HCT116 (cell line): ENCODE measurements around the gene FAM53B. TPM values are rescaled to one million over a fixed set of nuclear protein-coding genes. Genes with fewer than 3 reads are reported as not detected.
A peak's percentile ranks its signal among the peaks of the same experiment; 100 is the strongest.

Experiments
- ATAC-seq: fragments of 200-7000 bp; cut with Tn5 transposase; 2 replicates; pipeline ENCODE4 v1.9.1; 2020; ENCODE audit warnings: mild to moderate bottlenecking, moderate library complexity
- BruUV-seq: library from RNA; stranded (reverse); fragments of 400-500 nt; replicated peaks from 2 replicates; lab custom pipeline; 2021; lab: Mats Ljungman, UMichigan
- CTCF ChIA-PET: fragments of 300-600 bp; sonication (Branson Sonifier 250); formaldehyde crosslinking; loops from one replicate; lab custom pipeline; 2021; ENCODE audit warnings: antibody characterized with exemption; lab: Charles Lee
- POLR2A ChIA-PET: fragments of 300-600, 350-600 bp; sonication (Branson Sonifier 250); formaldehyde crosslinking; loops from one replicate; lab custom pipeline; 2021; ENCODE audit warnings: antibody characterized with exemption; lab: Charles Lee
- RAD21 ChIA-PET, 2 experiments: fragments of 300-600 bp; sonication (Branson Sonifier 250); formaldehyde crosslinking; loops; one replicate each; lab custom pipeline; 2023; ENCODE audit warnings: low total read pairs in 2 of 2; ENCODE audit not compliant: uncharacterized antibody in 2 of 2, unreplicated experiment in 2 of 2, low non-redundant PET in 1 of 2; lab: Charles Lee
- DNase-seq: peaks from one replicate; pipeline ENCODE4 v3.0.0-alpha.2; 2010; ENCODE audit warnings: low read depth, low spot score
- H2AFZ ChIP-seq: fragments of 200-600 bp; shearing (Covaris generic), sonication (generic); 2 replicates; pipeline ENCODE4 v1.6.1; 2017; ENCODE audit warnings: low read depth, mixed run types, mixed read lengths, antibody characterized with exemption, low read length; ENCODE audit not compliant: poor library complexity, severe bottlenecking
- H3K27ac ChIP-seq: 2 replicates; pipeline ENCODE4 v1.5.1; 2012; ENCODE audit warnings: low read depth, low read length
- H3K27me3 ChIP-seq: fragments of 200-600 bp; sonication (generic); 2 replicates; pipeline ENCODE4 v1.6.1; 2016; ENCODE audit warnings: mixed run types, low read length, mixed read lengths; ENCODE audit not compliant: insufficient read depth
- H3K36me3 ChIP-seq, 2 experiments: fragments of 200-500 bp in 1 of 2; fragments of 200-600 bp in 1 of 2; sonication (Bioruptor generic) in 1 of 2; sonication (generic) in 1 of 2; 2 replicates each; pipeline versions ENCODE4 v1.5.1 to v1.6.1; 2014 to 2016; ENCODE audit warnings: low read length in 2 of 2, inconsistent platforms in 1 of 2, mixed read lengths in 1 of 2, mixed run types in 1 of 2; ENCODE audit not compliant: insufficient read depth in 2 of 2, control insufficient read depth in 1 of 2
- H3K4me1 ChIP-seq, 2 experiments: fragments of 200-600 bp in 1 of 2; sonication (generic) in 1 of 2; 2 replicates each; pipeline versions ENCODE4 v1.5.1 to v1.6.1; 2012 to 2017; ENCODE audit warnings: low read length in 2 of 2, inconsistent platforms in 1 of 2, mild to moderate bottlenecking in 1 of 2, mixed read lengths in 1 of 2, mixed run types in 1 of 2, moderate library complexity in 1 of 2; ENCODE audit not compliant: insufficient read depth in 2 of 2, control insufficient read depth in 1 of 2
- H3K4me2 ChIP-seq: fragments of 200-600 bp; sonication (generic); 2 replicates; pipeline ENCODE4 v1.6.1; 2017; ENCODE audit warnings: mixed run types, low read length, mixed read lengths
- H3K4me3 ChIP-seq, 2 experiments: fragments of 200-600 bp in 1 of 2; sonication (generic) in 1 of 2; replicated peaks in 1 of 2; 2 replicates each; pipeline ENCODE4 v1.5.1; 2011 to 2016; ENCODE audit warnings: low read length in 2 of 2, control low read depth in 1 of 2, low read depth in 1 of 2, mild to moderate bottlenecking in 1 of 2, mixed read lengths in 1 of 2, mixed run types in 1 of 2
- H3K79me2 ChIP-seq: fragments of 200-600 bp; sonication (generic); 2 replicates; pipeline ENCODE4 v1.6.1; 2017; ENCODE audit warnings: mild to moderate bottlenecking, mixed run types, low read length, moderate library complexity, mixed read lengths; ENCODE audit not compliant: insufficient read depth
- H3K9ac ChIP-seq: fragments of 200-600 bp; sonication (generic); 2 replicates; pipeline ENCODE4 v1.6.1; 2016; ENCODE audit warnings: low read length, mixed read lengths
- H3K9me2 ChIP-seq: fragments of 200-600 bp; sonication (generic), shearing (Covaris generic); 2 replicates; pipeline ENCODE4 v1.6.1; 2017; ENCODE audit warnings: mixed run types, mild to moderate bottlenecking, moderate library complexity; ENCODE audit not compliant: insufficient read depth
- H3K9me3 ChIP-seq, 2 experiments: fragments of 200-500 bp in 1 of 2; fragments of 200-600 bp in 1 of 2; sonication (Bioruptor generic) in 1 of 2; sonication (generic) in 1 of 2; 2 replicates each; pipeline ENCODE4 v1.6.1; 2014 to 2017; ENCODE audit warnings: low read length in 2 of 2, mixed read lengths in 2 of 2, inconsistent platforms in 1 of 2, low read depth in 1 of 2, mild to moderate bottlenecking in 1 of 2, mixed run types in 1 of 2, moderate library complexity in 1 of 2; ENCODE audit not compliant: control insufficient read depth in 1 of 2, insufficient read depth in 1 of 2
- H4K20me1 ChIP-seq: fragments of 200-600 bp; sonication (generic), shearing (Covaris generic); 2 replicates; pipeline ENCODE4 v1.6.1; 2017; ENCODE audit warnings: mixed run types, mild to moderate bottlenecking, moderate library complexity; ENCODE audit not compliant: insufficient read depth
- ATF3 ChIP-seq: IDR thresholded peaks from 2 replicates; pipeline ENCODE4 v1.6.1; 2012
- CBX3 ChIP-seq: IDR thresholded peaks from 2 replicates; pipeline ENCODE4 v1.6.1; 2012; ENCODE audit warnings: low read depth
- CTCF ChIP-seq, 3 experiments: fragments of 200-600 bp in 1 of 3; sonication (generic) in 1 of 3; IDR thresholded peaks in 2 of 3; conservative IDR thresholded peaks in 1 of 3; 2 replicates each; pipeline ENCODE4 v1.5.1; 2012 to 2017; ENCODE audit warnings: low read depth in 2 of 3, low read length in 2 of 3, antibody characterized with exemption in 1 of 3, borderline replicate concordance in 1 of 3, control low read depth in 1 of 3, mild to moderate bottlenecking in 1 of 3, mixed read lengths in 1 of 3, mixed run types in 1 of 3, moderate library complexity in 1 of 3; ENCODE audit not compliant: insufficient read depth in 1 of 3
- EGR1 ChIP-seq: IDR thresholded peaks from 2 replicates; pipeline ENCODE4 v1.6.1; 2012; ENCODE audit warnings: low read depth
- ELF1 ChIP-seq: IDR thresholded peaks from 2 replicates; pipeline ENCODE4 v1.6.1; 2012; ENCODE audit warnings: low read depth, borderline replicate concordance
- EZH2 ChIP-seq: fragments of 200-600 bp; sonication (generic); IDR thresholded peaks from 2 replicates; pipeline ENCODE4 v1.6.1; 2017; ENCODE audit warnings: antibody characterized with exemption, mixed run types
- EZH2phosphoT487 ChIP-seq: fragments of 200-600 bp; IDR thresholded peaks from 2 replicates; pipeline ENCODE4 v1.6.1; 2018; ENCODE audit warnings: antibody characterized with exemption, borderline replicate concordance
- FOSL1 ChIP-seq: IDR thresholded peaks from 2 replicates; pipeline ENCODE4 v1.6.1; 2012; ENCODE audit warnings: low read depth
- POLR2A ChIP-seq: IDR thresholded peaks from 2 replicates; pipeline ENCODE4 v1.7.0; 2011; ENCODE audit warnings: borderline replicate concordance; ENCODE audit not compliant: insufficient read depth, insufficient read length; ENCODE audit errors: extremely low read depth
- POLR2AphosphoS5 ChIP-seq: IDR thresholded peaks from 2 replicates; pipeline ENCODE4 v1.6.1; 2011; ENCODE audit warnings: mild to moderate bottlenecking, low read depth, low read length, moderate library complexity
- RAD21 ChIP-seq: IDR thresholded peaks from 2 replicates; pipeline ENCODE4 v1.6.1; 2012; ENCODE audit warnings: low read depth, mild to moderate bottlenecking
- SIN3A ChIP-seq: IDR thresholded peaks from 2 replicates; pipeline ENCODE4 v1.6.1; 2012; ENCODE audit warnings: low read depth
- SRF ChIP-seq: IDR thresholded peaks from 2 replicates; pipeline ENCODE4 v1.6.1; 2012; ENCODE audit warnings: low read depth
- TCF7L2 ChIP-seq: IDR thresholded peaks from 2 replicates; pipeline ENCODE4 v1.7.0; 2011; ENCODE audit warnings: borderline replicate concordance, inconsistent platforms; ENCODE audit not compliant: insufficient read depth, insufficient read length; ENCODE audit errors: extremely low read depth
- ZBTB33 ChIP-seq: IDR thresholded peaks from 2 replicates; pipeline ENCODE4 v1.6.1; 2011; ENCODE audit warnings: mild to moderate bottlenecking, low read length, moderate library complexity; ENCODE audit not compliant: insufficient replicate concordance; ENCODE audit errors: extremely low read depth
- ZFX ChIP-seq: fragments of 450-650 bp; IDR thresholded peaks from 2 replicates; pipeline ENCODE4 v1.6.1; 2017
- intact Hi-C: fragments of 100-400 bp; cut with micrococcal nuclease; formaldehyde crosslinking; loops from 2 replicates; pipeline ENCODE4 v1.10.0; 2022
- total RNA-seq: library from RNA; stranded (reverse); gene quantifications from one replicate; pipeline ENCODE4 v1.2.1, GENCODE V29; 2021; ENCODE audit not compliant: unreplicated experiment

FAM53B gene
- total RNA-seq, 1 experiment from 2014 or later: 19.6 TPM

DNA sequence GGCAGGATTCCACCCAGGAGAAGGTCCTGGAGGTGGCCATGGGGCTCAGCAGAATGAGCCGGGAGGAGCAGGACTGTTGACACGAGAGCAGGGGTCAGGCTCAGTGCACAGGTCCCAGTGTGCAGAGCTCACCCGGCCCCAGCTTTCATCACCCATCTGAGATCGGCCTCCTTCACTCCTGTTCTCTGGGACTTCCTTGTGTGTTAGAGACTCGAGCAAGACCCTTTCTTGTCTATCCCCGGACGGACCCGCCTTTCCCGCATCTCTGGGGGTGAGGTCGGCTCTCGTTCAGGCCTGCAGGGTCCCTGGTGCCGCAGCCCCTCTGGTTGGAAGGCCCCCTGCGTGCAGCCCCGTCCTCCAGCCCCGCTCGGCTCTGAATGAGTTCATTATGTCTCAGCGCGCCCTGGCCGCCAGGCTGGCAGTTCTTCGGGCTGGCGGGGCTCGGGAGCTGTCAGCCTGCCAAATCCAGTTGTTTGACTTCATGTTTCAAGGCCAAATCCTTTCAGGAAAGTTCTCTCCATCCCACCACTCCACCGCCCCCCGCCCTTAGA is 154.6 kb downstream of the FAM53B start (continued):
- no peak for TF ChIP-seq RAD21
- no peak for TF ChIP-seq SIN3A
- TF ChIP-seq FOSL1: no peak
- TF ChIP-seq ATF3: no peak
- no peak for TF ChIP-seq CTCF (IDR thresholded peaks at IDR 0.05 in 2 of 3, conservative IDR thresholded peaks at IDR 0.05 in 1 of 3; ENCODE audit: borderline replicate concordance in 1 of 3, insufficient read depth in 1 of 3, low read depth in 2 of 3, low read length in 2 of 3)
- TF ChIP-seq SRF: no peak
- no peak for TF ChIP-seq ZFX
- no peak for TF ChIP-seq TCF7L2
- no peak for TF ChIP-seq ELF1

GRCh38 chr10:124588736-124589490 is 155.3 kb downstream of the FAM53B start:
- intact Hi-C loops: no loop called here
- no peak overlapping the region for H3K27ac ChIP-seq
- RAD21 ChIA-PET: no interaction called here
- H3K79me2 ChIP-seq: no peaks in the 10 kb centered on the region
- no peak for DNase-seq
- ATAC-seq: peak; percentile 65
- H3K27me3 ChIP-seq: no peaks in the 10 kb centered on the region
- H3K9me2 ChIP-seq: no peaks in the 10 kb centered on the region
- no peak overlapping the region for H2AFZ ChIP-seq
- no peaks in the 10 kb centered on the region for H3K9me3 ChIP-seq
- peak overlapping the region; percentile 50 for H3K4me2 ChIP-seq
- no peak overlapping the region for H3K4me3 ChIP-seq
- POLR2A ChIA-PET: no interaction called here
- no peaks in the 10 kb centered on the region for H4K20me1 ChIP-seq
- CTCF ChIA-PET: no interaction called here
- H3K4me1 ChIP-seq: peaks cover 6 to 20% of the 10 kb centered on the region in 2 experiments; a peak in 3 of 4 replicates
- no peak for TF ChIP-seq CBX3
- TF ChIP-seq RAD21: no peak
- TF ChIP-seq EGR1: no peak
- no peak for TF ChIP-seq ELF1
- no peak for TF ChIP-seq SIN3A
- TF ChIP-seq EZH2phosphoT487: no peak
- no peak for TF ChIP-seq ZBTB33
- TF ChIP-seq POLR2AphosphoS5: no peak
- no peak for TF ChIP-seq EZH2
- TF ChIP-seq POLR2A: no peak
- TF ChIP-seq, all 23 proteins: peak for 0
- no TSS peak for BruUV-seq
- no peaks in the 10 kb centered on the region for H3K36me3 ChIP-seq
- 0 out of 2 replicates have a peak overlapping the region, but pooled peaks have one; percentile 1 for H3K9ac ChIP-seq
